SU-DHL-6 (cell line): ENCODE results near the gene PARL.
"Not testable (repeated sequence)": the region's sequence is repeated elsewhere in the genome, so short reads cannot be mapped to it uniquely, and the experiment has no call there.

ENCODE experiments used
- H2AFZ ChIP-seq: fragments of 200-600 bp; sonication (generic); 2 replicates; pipeline ENCODE4 v1.6.1; 2014; ENCODE audit warnings: low read depth, mild to moderate bottlenecking, moderate library complexity, mixed read lengths, antibody characterized with exemption, low read length; ENCODE audit not compliant: severe bottlenecking
- H3F3A ChIP-seq: fragments of 200-600 bp; shearing (Covaris generic); 2 replicates; pipeline ENCODE4 v1.6.0; 2016; ENCODE audit warnings: antibody characterized with exemption, mild to moderate bottlenecking; ENCODE audit not compliant: insufficient read depth
- H3K27ac ChIP-seq: fragments of 200-600 bp; sonication (generic); 2 replicates; pipeline ENCODE4 v1.5.1; 2016; ENCODE audit warnings: low read depth, mild to moderate bottlenecking, low read length, moderate library complexity, mixed read lengths
- H3K27me3 ChIP-seq: fragments of 200-600 bp; sonication (generic), shearing (Covaris generic); 2 replicates; pipeline ENCODE4 v1.6.0; 2014; ENCODE audit warnings: mild to moderate bottlenecking, low read length
- H3K36me3 ChIP-seq: fragments of 200-600 bp; sonication (generic); 2 replicates; pipeline ENCODE4 v1.6.1; 2014; ENCODE audit warnings: mild to moderate bottlenecking, low read length, mixed read lengths
- H3K4me2 ChIP-seq: fragments of 300-600, 200-600 bp; shearing (Covaris generic), sonication (generic); 2 replicates; pipeline ENCODE4 v1.6.0; 2014; ENCODE audit warnings: low read length, low read depth, mild to moderate bottlenecking; ENCODE audit not compliant: poor library complexity, severe bottlenecking
- H3K4me3 ChIP-seq: fragments of 200-600 bp; sonication (generic); 2 replicates; pipeline ENCODE4 v1.5.1; 2014; ENCODE audit warnings: antibody characterized with exemption, low read length, mild to moderate bottlenecking, mixed read lengths; ENCODE audit not compliant: insufficient read depth, poor library complexity, severe bottlenecking
- H3K79me2 ChIP-seq: fragments of 200-600 bp; sonication (generic); 2 replicates; pipeline ENCODE4 v1.6.1; 2014; ENCODE audit warnings: mild to moderate bottlenecking, low read length, moderate library complexity; ENCODE audit not compliant: insufficient read depth
- H3K9ac ChIP-seq: fragments of 200-600 bp; sonication (generic); 2 replicates; pipeline ENCODE4 v1.7.0; 2014; ENCODE audit warnings: mild to moderate bottlenecking, low read length
- H3K9me2 ChIP-seq: fragments of 200-600 bp; sonication (generic); replicated peaks from 2 replicates; pipeline ENCODE4 v1.6.1; 2014; ENCODE audit warnings: low read length; ENCODE audit not compliant: insufficient read depth
- H3K9me3 ChIP-seq: fragments of 200-600 bp; sonication (generic); 2 replicates; pipeline ENCODE4 v1.6.1; 2014; ENCODE audit warnings: low read length, mixed read lengths; ENCODE audit not compliant: insufficient read depth
- H4K20me1 ChIP-seq: fragments of 200-600 bp; sonication (generic); 2 replicates; pipeline ENCODE4 v1.6.1; 2014; ENCODE audit warnings: low read depth, mild to moderate bottlenecking, antibody characterized with exemption, low read length, moderate library complexity, mixed read lengths
- CTCF ChIP-seq: fragments of 200-600 bp; sonication (generic); IDR thresholded peaks from one replicate; pipeline ENCODE4 v1.5.1; 2017; ENCODE audit warnings: antibody characterized with exemption, mild to moderate bottlenecking, low read length, moderate library complexity; ENCODE audit not compliant: insufficient read depth, poor library complexity, severe bottlenecking
- EZH2phosphoT487 ChIP-seq: fragments of 200-600 bp; sonication (generic), shearing (Covaris generic); conservative IDR thresholded peaks from 2 replicates; pipeline ENCODE4 v1.6.1; 2018; ENCODE audit warnings: mild to moderate bottlenecking, antibody characterized with exemption, low read length, moderate library complexity, mixed read lengths

PARL gene

GRCh38 chr3:183789826-183790225, 94.9 kb downstream of the PARL start:
- H3K27me3 ChIP-seq = no peaks in the 10 kb centered on the region
- peaks cover 11% of the 10 kb centered on the region; the same call in 1 of the 2 replicates for H3K79me2 ChIP-seq
- no peak for TF ChIP-seq CTCF
- no peak for TF ChIP-seq EZH2phosphoT487

DNA sequence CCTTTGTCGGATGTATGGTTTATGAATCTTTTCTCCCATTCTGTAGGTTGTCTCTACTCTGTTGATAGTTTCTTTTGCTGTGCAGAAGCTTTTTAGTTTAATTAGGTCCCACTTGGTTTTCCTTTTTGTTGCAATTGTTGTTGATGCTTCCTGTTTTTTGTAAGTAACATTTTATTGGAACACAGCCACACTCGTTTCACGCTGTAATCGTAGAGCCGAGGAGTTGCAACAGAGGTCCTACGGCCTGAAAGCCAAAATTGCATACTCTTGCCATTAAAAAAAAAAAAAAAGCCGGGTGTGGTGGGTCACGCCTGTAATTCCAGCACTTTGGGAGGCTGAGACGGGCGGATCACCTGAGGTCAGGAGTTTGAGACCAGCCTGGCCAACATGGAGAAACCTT, 100.2 kb downstream of the PARL start:
- not testable (repeated sequence) for H3K9ac ChIP-seq, H3F3A ChIP-seq
- H3K36me3 ChIP-seq = peaks cover 34% of the 10 kb centered on the region

More at GRCh38 chr3:183789826-183790225, 94.9 kb downstream of the PARL start:
- Histone ChIP-seq H3K4me3 (no peak overlapping the region), H2AFZ (no peak overlapping the region), H3F3A (no peaks in the 10 kb centered on the region), H3K27ac (no peak overlapping the region), H3K4me2 (no peak overlapping the region), H3K9ac (no peak overlapping the region), H3K9me2 (no peaks in the 10 kb centered on the region), H3K9me3 (no peaks in the 10 kb centered on the region), H4K20me1 (no peaks in the 10 kb centered on the region), H3K36me3 (peaks cover 27% of the 10 kb centered on the region; the same call in 1 of the 2 replicates)

DNA sequence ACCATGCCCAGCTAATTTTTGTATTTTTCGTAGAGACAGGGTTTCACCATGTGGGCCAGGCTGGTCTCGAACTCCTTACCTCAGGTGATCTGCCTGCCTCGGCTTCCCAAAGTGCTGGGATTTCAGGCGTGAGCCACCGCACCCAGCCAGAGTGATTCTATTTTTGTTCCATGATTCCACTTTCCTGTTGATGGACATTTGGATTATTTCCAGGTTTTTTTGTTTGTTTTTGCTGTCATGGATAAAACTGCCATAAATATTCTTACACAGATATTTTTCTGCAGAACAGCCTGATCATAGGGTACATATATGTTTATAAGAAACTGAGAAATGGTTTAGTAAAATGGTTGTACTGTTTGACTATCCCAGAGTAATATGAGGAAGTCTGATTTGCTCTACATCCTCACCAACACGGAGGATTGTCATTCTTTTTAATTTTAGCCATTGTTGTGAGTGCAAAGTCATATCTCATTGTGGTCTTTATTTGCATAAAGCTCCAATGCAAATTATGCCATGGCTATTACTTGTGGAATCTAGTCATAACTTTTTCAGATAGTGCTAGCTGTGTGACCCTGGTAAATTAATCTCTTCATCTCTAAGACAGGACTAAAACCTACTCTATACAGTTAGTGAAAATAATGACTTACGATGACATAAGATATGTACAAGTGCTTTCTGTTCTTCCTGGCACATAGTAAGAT, 102.0 kb downstream of the PARL start:
- H3K9ac ChIP-seq = no peak overlapping the region
- no peaks in the 10 kb centered on the region for H3K9me3 ChIP-seq
- no peak overlapping the region for H3K27ac ChIP-seq
- no peaks in the 10 kb centered on the region for H4K20me1 ChIP-seq
- H3K4me2 ChIP-seq = no peak overlapping the region
- no peak overlapping the region for H3K4me3 ChIP-seq
- no peaks in the 10 kb centered on the region for H3K27me3 ChIP-seq
- no peak overlapping the region for H2AFZ ChIP-seq
- H3K36me3 ChIP-seq = peaks cover 45% of the 10 kb centered on the region
- no peaks in the 10 kb centered on the region for H3K79me2 ChIP-seq
- TF ChIP-seq EZH2phosphoT487 = no peak
- no peaks in the 10 kb centered on the region for H3F3A ChIP-seq
- H3K9me2 ChIP-seq = no peaks in the 10 kb centered on the region

More for the DNA sequence above, 100.2 kb downstream of the PARL start:
- not testable (repeated sequence) for H3K9me3 ChIP-seq, H3K9me2 ChIP-seq, H3K27ac ChIP-seq, H3K27me3 ChIP-seq, H3K4me3 ChIP-seq, H2AFZ ChIP-seq, H4K20me1 ChIP-seq, H3K4me2 ChIP-seq, H3K79me2 ChIP-seq

GRCh38 chr3:183781246-183781645, 103.4 kb downstream of the PARL start:
- Histone ChIP-seq H3F3A (no peaks in the 10 kb centered on the region), H3K27me3 (no peaks in the 10 kb centered on the region), H4K20me1 (no peaks in the 10 kb centered on the region), H3K9me3 (no peaks in the 10 kb centered on the region), H3K4me2 (no peak overlapping the region), H3K36me3 (peaks cover 47% of the 10 kb centered on the region), H3K27ac (no peak overlapping the region), H3K4me3 (no peak overlapping the region), H3K9me2 (no peaks in the 10 kb centered on the region), H3K79me2 (no peaks in the 10 kb centered on the region), H3K9ac (no peak overlapping the region), H2AFZ (no peak overlapping the region)
- TF ChIP-seq CTCF (no peak), EZH2phosphoT487 (no peak)
